ENCODE data around the gene ALDH1A2.

The ALDH1A2 gene

DNA sequence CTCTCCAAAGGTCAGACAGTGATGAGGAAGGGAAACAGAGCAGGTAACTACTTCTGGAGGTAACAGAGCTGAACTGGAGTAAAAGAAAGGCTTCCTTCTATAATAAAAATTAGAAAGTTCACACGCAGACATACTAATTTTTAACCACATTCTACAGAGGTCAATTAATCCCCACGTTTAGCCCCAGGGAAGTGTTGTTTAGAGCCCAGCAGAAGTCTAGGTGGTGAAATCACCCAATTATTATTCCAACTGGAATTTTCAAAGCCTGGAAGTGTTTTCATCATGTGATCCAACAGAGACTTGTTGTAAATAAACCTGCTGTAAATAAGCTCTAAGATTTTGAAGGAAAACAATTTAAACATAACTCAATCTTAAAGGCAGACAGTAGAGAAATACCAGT lies 6.8 kb downstream of the ALDH1A2 start:
- Histone ChIP-seq H3K27ac (no peak overlapping the region), H3K9ac (no peak overlapping the region), H3K27me3 (ENCODE audit: insufficient read depth, low read depth) (no peaks in the 10 kb centered on the region), H3K4me1 (ENCODE audit: low read depth, poor library complexity, severe bottlenecking) (no peaks in the 10 kb centered on the region), H3K79me2 (ENCODE audit: insufficient read depth, low read depth) (no peaks in the 10 kb centered on the region), H3K36me3 (ENCODE audit: insufficient read depth) (no peaks in the 10 kb centered on the region), H3K4me3 (IDR thresholded peaks at IDR 0.05; ENCODE audit: insufficient read depth, low read depth, low read length) (no peak overlapping the region), H4K20me1 (ENCODE audit: insufficient read depth) (no peaks in the 10 kb centered on the region), H2AFZ (ENCODE audit: low read depth) (no peak overlapping the region), H3K4me2 (no peak overlapping the region)
- TF ChIP-seq, protein P1, sequence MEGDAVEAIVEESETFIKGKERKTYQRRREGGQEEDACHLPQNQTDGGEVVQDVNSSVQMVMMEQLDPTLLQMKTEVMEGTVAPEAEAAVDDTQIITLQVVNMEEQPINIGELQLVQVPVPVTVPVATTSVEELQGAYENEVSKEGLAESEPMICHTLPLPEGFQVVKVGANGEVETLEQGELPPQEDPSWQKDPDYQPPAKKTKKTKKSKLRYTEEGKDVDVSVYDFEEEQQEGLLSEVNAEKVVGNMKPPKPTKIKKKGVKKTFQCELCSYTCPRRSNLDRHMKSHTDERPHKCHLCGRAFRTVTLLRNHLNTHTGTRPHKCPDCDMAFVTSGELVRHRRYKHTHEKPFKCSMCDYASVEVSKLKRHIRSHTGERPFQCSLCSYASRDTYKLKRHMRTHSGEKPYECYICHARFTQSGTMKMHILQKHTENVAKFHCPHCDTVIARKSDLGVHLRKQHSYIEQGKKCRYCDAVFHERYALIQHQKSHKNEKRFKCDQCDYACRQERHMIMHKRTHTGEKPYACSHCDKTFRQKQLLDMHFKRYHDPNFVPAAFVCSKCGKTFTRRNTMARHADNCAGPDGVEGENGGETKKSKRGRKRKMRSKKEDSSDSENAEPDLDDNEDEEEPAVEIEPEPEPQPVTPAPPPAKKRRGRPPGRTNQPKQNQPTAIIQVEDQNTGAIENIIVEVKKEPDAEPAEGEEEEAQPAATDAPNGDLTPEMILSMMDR (conservative IDR thresholded peaks at IDR 0.05; ENCODE audit: low read depth, low read length), result no peak

GRCh38 chr15:58058073-58058472 lies 7.4 kb downstream of the ALDH1A2 start:
- TF ChIP-seq, protein P1 (conservative IDR thresholded peaks at IDR 0.05; ENCODE audit: low read depth, low read length), result no peak
- Histone ChIP-seq H2AFZ (ENCODE audit: low read depth) (no peak overlapping the region), H3K4me3 (IDR thresholded peaks at IDR 0.05; ENCODE audit: insufficient read depth, low read depth, low read length) (no peak overlapping the region), H4K20me1 (ENCODE audit: insufficient read depth) (no peaks in the 10 kb centered on the region), H3K4me1 (ENCODE audit: low read depth, poor library complexity, severe bottlenecking) (no peaks in the 10 kb centered on the region), H3K27ac (no peak overlapping the region), H3K9ac (no peak overlapping the region), H3K4me2 (no peak overlapping the region), H3K27me3 (ENCODE audit: insufficient read depth, low read depth) (no peaks in the 10 kb centered on the region), H3K79me2 (ENCODE audit: insufficient read depth, low read depth) (no peaks in the 10 kb centered on the region), H3K36me3 (ENCODE audit: insufficient read depth) (no peaks in the 10 kb centered on the region)

DNA sequence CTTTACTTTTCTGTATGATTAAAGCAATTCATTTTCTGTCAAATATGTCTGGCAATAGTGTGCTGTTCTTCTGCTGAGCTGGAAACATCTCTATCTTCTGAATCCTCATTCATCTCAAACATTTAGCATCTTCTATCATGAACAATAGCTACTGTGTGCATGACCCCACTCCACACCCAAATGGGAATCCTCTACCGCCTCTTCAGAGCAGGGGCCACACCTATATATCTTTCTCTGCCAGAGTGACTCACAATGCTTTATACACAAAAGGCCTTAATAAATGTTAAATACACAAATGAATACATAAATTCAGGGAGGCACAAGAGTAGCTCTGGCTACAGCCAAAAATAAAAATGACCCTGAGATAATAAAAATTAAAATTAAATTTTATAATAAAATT lies 8.0 kb downstream of the ALDH1A2 start:
- Histone ChIP-seq H3K27me3 (ENCODE audit: insufficient read depth, low read depth) (no peaks in the 10 kb centered on the region), H3K4me3 (IDR thresholded peaks at IDR 0.05; ENCODE audit: insufficient read depth, low read depth, low read length) (no peak overlapping the region), H4K20me1 (ENCODE audit: insufficient read depth) (no peaks in the 10 kb centered on the region), H3K4me2 (no peak overlapping the region), H3K36me3 (ENCODE audit: insufficient read depth) (no peaks in the 10 kb centered on the region), H3K27ac (no peak overlapping the region), H2AFZ (ENCODE audit: low read depth) (no peak overlapping the region), H3K9ac (no peak overlapping the region), H3K4me1 (ENCODE audit: low read depth, poor library complexity, severe bottlenecking) (no peaks in the 10 kb centered on the region), H3K79me2 (ENCODE audit: insufficient read depth, low read depth) (no peaks in the 10 kb centered on the region)
- TF ChIP-seq, protein P1 (conservative IDR thresholded peaks at IDR 0.05; ENCODE audit: low read depth, low read length), result no peak

GRCh38 chr15:58056015-58056414 lies 9.5 kb downstream of the ALDH1A2 start:
- TF ChIP-seq, protein P1 (conservative IDR thresholded peaks at IDR 0.05; ENCODE audit: low read depth, low read length), result no peak
- H3K27ac ChIP-seq, result no peak overlapping the region
- no peaks in the 10 kb centered on the region for H3K4me1 ChIP-seq (ENCODE audit: low read depth, poor library complexity, severe bottlenecking)
- no peak overlapping the region for H3K9ac ChIP-seq
- H2AFZ ChIP-seq (ENCODE audit: low read depth), result no peak overlapping the region
- no peaks in the 10 kb centered on the region for H3K27me3 ChIP-seq (ENCODE audit: insufficient read depth, low read depth)
- no peak overlapping the region for H3K4me2 ChIP-seq
- no peak overlapping the region for H3K4me3 ChIP-seq (IDR thresholded peaks at IDR 0.05; ENCODE audit: insufficient read depth, low read depth, low read length)
- H4K20me1 ChIP-seq (ENCODE audit: insufficient read depth), result no peaks in the 10 kb centered on the region
- no peaks in the 10 kb centered on the region for H3K79me2 ChIP-seq (ENCODE audit: insufficient read depth, low read depth)
- H3K36me3 ChIP-seq (ENCODE audit: insufficient read depth), result no peaks in the 10 kb centered on the region
